NB4 (cell line): Measurements from ENCODE around the gene TNK2.
"Not testable (repeated sequence)": the region's sequence is repeated elsewhere in the genome, so short reads cannot be mapped to it uniquely, and the experiment has no call there.

ENCODE experiments used
- CTCF ChIP-seq: IDR thresholded peaks from one replicate; pipeline ENCODE4 v1.5.1; 2012; ENCODE audit warnings: low read depth, low read length
- MAX ChIP-seq: IDR thresholded peaks from 2 replicates; pipeline ENCODE4 v1.6.1; 2011; ENCODE audit warnings: low read depth, low read length
- POLR2A ChIP-seq: IDR thresholded peaks from 2 replicates; pipeline ENCODE4 v1.6.1; 2011; ENCODE audit warnings: mild to moderate bottlenecking; ENCODE audit not compliant: insufficient read length; ENCODE audit errors: extremely low read depth

GRCh38 chr3:195954752-195955119, 46.4 kb upstream of the TNK2 start:
- TF ChIP-seq CTCF, POLR2A, MAX: not testable (repeated sequence)
